Liver (tissue), 9 donors: ENCODE measurements around the gene HOXD13. TPM values are rescaled to one million over a fixed set of nuclear protein-coding genes. Genes with fewer than 3 reads are reported as not detected.

Experiments
- DNase-seq: peaks from one replicate; pipeline ENCODE4 v3.0.0-alpha.2; 2017; ENCODE audit warnings: low spot score
- H3K27ac ChIP-seq, 2 donors: one replicate each; pipeline ENCODE4 v1.7.0; 2013; ENCODE audit warnings: inconsistent platforms in 2 of 2, low read length in 2 of 2, control low read depth in 1 of 2, low read depth in 1 of 2, mild to moderate bottlenecking in 1 of 2
- H3K27me3 ChIP-seq, 4 donors: one replicate each; pipeline versions ENCODE4 v1.6.1 to v1.7.0; 2013; ENCODE audit warnings: low read length in 3 of 4, inconsistent platforms in 1 of 4, mild to moderate bottlenecking in 1 of 4, moderate library complexity in 1 of 4; ENCODE audit not compliant: control insufficient read depth in 4 of 4, insufficient read depth in 4 of 4
- H3K36me3 ChIP-seq, 4 donors: one replicate each; pipeline versions ENCODE4 v1.6.1 to v1.7.0; 2013; ENCODE audit warnings: low read length in 3 of 4, mild to moderate bottlenecking in 3 of 4, low read depth in 1 of 4, moderate library complexity in 1 of 4; ENCODE audit not compliant: control insufficient read depth in 4 of 4, insufficient read depth in 3 of 4
- H3K4me1 ChIP-seq, 4 donors: one replicate each; pipeline versions ENCODE4 v1.6.1 to v1.7.0; 2013; ENCODE audit warnings: low read length in 3 of 4, mild to moderate bottlenecking in 3 of 4, moderate library complexity in 1 of 4; ENCODE audit not compliant: control insufficient read depth in 4 of 4, insufficient read depth in 4 of 4
- H3K4me3 ChIP-seq, 3 donors: one replicate each; pipeline versions ENCODE4 v1.6.1 to v1.7.0; 2013; ENCODE audit warnings: low read length in 3 of 3, control low read depth in 1 of 3, low read depth in 1 of 3, mild to moderate bottlenecking in 1 of 3
- H3K9ac ChIP-seq, 2 donors: one replicate each; pipeline ENCODE4 v1.7.0; 2013; ENCODE audit warnings: low read length in 2 of 2, mild to moderate bottlenecking in 2 of 2, moderate library complexity in 2 of 2, control low read depth in 1 of 2, low read depth in 1 of 2
- H3K9me3 ChIP-seq, 4 donors: one replicate each; pipeline versions ENCODE4 v1.6.1 to v1.7.0; 2013; ENCODE audit warnings: low read length in 3 of 4; ENCODE audit not compliant: control insufficient read depth in 4 of 4
- ATF3 ChIP-seq: IDR thresholded peaks from 2 replicates; pipeline ENCODE4 v1.6.1; 2016; ENCODE audit warnings: antibody characterized with exemption
- CTCF ChIP-seq: fragments of 150-350 bp; IDR thresholded peaks from 2 replicates; pipeline ENCODE4 v1.5.1; 2017; ENCODE audit warnings: improper control_type of control experiment, low read depth, low read length; ENCODE audit not compliant: missing input control
- EGR1 ChIP-seq, 2 donors: IDR thresholded peaks; 2 replicates each; pipeline ENCODE4 v1.6.1; 2016 to 2018; ENCODE audit warnings: antibody characterized with exemption in 2 of 2, low read depth in 2 of 2
- FOXA1 ChIP-seq: IDR thresholded peaks from 2 replicates; pipeline ENCODE4 v1.6.1; 2016; ENCODE audit warnings: antibody characterized with exemption
- FOXA2 ChIP-seq: IDR thresholded peaks from 2 replicates; pipeline ENCODE4 v1.6.1; 2016; ENCODE audit warnings: antibody characterized with exemption
- GABPA ChIP-seq, 2 donors: IDR thresholded peaks in 1 of 2; conservative IDR thresholded peaks in 1 of 2; 2 replicates each; pipeline ENCODE4 v1.6.1; 2016; ENCODE audit warnings: antibody characterized with exemption in 2 of 2, mild to moderate bottlenecking in 1 of 2, moderate library complexity in 1 of 2
- HNF4A ChIP-seq, 2 donors: conservative IDR thresholded peaks; 2 replicates each; pipeline ENCODE4 v1.6.1; 2016; ENCODE audit warnings: antibody characterized with exemption in 2 of 2, mild to moderate bottlenecking in 2 of 2
- HNF4G ChIP-seq: IDR thresholded peaks from 2 replicates; pipeline ENCODE4 v1.6.1; 2016; ENCODE audit warnings: antibody characterized with exemption
- JUND ChIP-seq, 2 donors: IDR thresholded peaks; 2 replicates each; pipeline ENCODE4 v1.6.1; 2016; ENCODE audit warnings: antibody characterized with exemption in 2 of 2
- NR2F2 ChIP-seq: IDR thresholded peaks from 2 replicates; pipeline ENCODE4 v1.6.1; 2016; ENCODE audit warnings: antibody characterized with exemption
- RAD21 ChIP-seq, 2 donors: IDR thresholded peaks; 2 replicates each; pipeline ENCODE4 v1.6.1; 2016; ENCODE audit warnings: antibody characterized with exemption in 2 of 2, mild to moderate bottlenecking in 2 of 2
- RXRA ChIP-seq, 2 donors: IDR thresholded peaks; 2 replicates each; pipeline ENCODE4 v1.6.1; 2017 to 2018; ENCODE audit warnings: antibody characterized with exemption in 2 of 2, mild to moderate bottlenecking in 1 of 2
- YY1 ChIP-seq: IDR thresholded peaks from 2 replicates; pipeline ENCODE4 v1.6.1; 2016; ENCODE audit warnings: antibody characterized with exemption, mild to moderate bottlenecking
- WGBS: extraction: QIAGEN DNeasy Blood & Tissue Kit; methylation state at CpG from one replicate; pipeline ENCODE4 v1.1.7; 2013; 5-methylcytosine and 5-hydroxymethylcytosine counted together
- polyA plus RNA-seq, 2 donors: library from polyadenylated mRNA; stranded (reverse) in 1 of 2; unstranded in 1 of 2; fragments of 200-250 nt in 1 of 2; fragments of >200 nt in 1 of 2; fragmentation: Nextera tagmentation in 1 of 2; extraction: Ambion mirVana in 1 of 2; gene quantifications; one replicate each; pipeline versions ENCODE4 v1.2.1 to v1.2.3, GENCODE V29; 2013 to 2015
- total RNA-seq, 2 donors: library from RNA; depleted of rRNA; stranded (reverse); fragments of >200 nt; gene quantifications; one replicate each; pipeline ENCODE4 v1.2.3, GENCODE V29; 2014
- TF ChIP-seq, protein P1 (sequence below): IDR thresholded peaks from 2 replicates; pipeline ENCODE4 v1.6.1; 2016; ENCODE audit warnings: antibody characterized with exemption, mild to moderate bottlenecking
- donor health status: healthy.
- donor health status: healthy.
- donor health status: healthy.
- donor health status: healthy.
- donor health status: healthy.

The HOXD13 gene
- total and polyA plus RNA-seq, 4 donors = not detected

DNA sequence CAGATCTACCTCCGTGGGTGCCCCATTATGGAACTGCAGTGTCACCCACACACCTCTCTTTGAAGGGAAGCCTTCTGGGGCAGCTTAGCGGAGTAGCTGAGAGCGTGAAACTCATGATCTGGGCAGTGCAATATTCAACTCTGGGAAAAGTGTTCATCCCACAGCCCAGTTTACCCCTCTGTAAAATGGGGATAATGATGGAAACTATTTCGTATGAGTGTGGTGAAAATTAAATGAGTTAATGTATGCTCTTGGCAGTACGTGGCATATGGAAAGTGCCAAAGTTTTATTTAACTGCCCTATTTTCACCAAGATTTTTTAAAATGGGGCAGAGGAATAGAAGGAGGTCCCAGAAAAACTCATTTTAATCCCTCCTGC, 20.2 kb upstream of the HOXD13 start:
- Histone ChIP-seq H3K27ac (no peak overlapping the region), H3K4me1 (peaks cover 6 to 16% (median 12%) of the 10 kb centered on the region in 4 donors), H3K9me3 (no peaks in the 10 kb centered on the region), H3K4me3 (no peak overlapping the region), H3K27me3 (peaks cover 4 to 52% (median 27%) of the 10 kb centered on the region in 4 donors), H3K9ac (no peak overlapping the region), H3K36me3 (no peaks in the 10 kb centered on the region)
- no peak for TF ChIP-seq FOXA1
- TF ChIP-seq YY1 = no peak
- no peak for TF ChIP-seq HNF4A (conservative IDR thresholded peaks at IDR 0.05)
- no peak for TF ChIP-seq ATF3
- no peak for TF ChIP-seq FOXA2
- TF ChIP-seq JUND (IDR thresholded peaks at IDR 0.05) = no peak
- TF ChIP-seq EGR1 (IDR thresholded peaks at IDR 0.05; ENCODE audit: low read depth in 2 of 2) = no peak
- TF ChIP-seq RAD21 (IDR thresholded peaks at IDR 0.05) = no peak
- no peak for TF ChIP-seq HNF4G
- TF ChIP-seq, protein P1, sequence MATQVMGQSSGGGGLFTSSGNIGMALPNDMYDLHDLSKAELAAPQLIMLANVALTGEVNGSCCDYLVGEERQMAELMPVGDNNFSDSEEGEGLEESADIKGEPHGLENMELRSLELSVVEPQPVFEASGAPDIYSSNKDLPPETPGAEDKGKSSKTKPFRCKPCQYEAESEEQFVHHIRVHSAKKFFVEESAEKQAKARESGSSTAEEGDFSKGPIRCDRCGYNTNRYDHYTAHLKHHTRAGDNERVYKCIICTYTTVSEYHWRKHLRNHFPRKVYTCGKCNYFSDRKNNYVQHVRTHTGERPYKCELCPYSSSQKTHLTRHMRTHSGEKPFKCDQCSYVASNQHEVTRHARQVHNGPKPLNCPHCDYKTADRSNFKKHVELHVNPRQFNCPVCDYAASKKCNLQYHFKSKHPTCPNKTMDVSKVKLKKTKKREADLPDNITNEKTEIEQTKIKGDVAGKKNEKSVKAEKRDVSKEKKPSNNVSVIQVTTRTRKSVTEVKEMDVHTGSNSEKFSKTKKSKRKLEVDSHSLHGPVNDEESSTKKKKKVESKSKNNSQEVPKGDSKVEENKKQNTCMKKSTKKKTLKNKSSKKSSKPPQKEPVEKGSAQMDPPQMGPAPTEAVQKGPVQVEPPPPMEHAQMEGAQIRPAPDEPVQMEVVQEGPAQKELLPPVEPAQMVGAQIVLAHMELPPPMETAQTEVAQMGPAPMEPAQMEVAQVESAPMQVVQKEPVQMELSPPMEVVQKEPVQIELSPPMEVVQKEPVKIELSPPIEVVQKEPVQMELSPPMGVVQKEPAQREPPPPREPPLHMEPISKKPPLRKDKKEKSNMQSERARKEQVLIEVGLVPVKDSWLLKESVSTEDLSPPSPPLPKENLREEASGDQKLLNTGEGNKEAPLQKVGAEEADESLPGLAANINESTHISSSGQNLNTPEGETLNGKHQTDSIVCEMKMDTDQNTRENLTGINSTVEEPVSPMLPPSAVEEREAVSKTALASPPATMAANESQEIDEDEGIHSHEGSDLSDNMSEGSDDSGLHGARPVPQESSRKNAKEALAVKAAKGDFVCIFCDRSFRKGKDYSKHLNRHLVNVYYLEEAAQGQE = no peak
- no peak for DNase-seq
- 25% methylated on average over 5 of the region's 5 CpGs for WGBS

DNA sequence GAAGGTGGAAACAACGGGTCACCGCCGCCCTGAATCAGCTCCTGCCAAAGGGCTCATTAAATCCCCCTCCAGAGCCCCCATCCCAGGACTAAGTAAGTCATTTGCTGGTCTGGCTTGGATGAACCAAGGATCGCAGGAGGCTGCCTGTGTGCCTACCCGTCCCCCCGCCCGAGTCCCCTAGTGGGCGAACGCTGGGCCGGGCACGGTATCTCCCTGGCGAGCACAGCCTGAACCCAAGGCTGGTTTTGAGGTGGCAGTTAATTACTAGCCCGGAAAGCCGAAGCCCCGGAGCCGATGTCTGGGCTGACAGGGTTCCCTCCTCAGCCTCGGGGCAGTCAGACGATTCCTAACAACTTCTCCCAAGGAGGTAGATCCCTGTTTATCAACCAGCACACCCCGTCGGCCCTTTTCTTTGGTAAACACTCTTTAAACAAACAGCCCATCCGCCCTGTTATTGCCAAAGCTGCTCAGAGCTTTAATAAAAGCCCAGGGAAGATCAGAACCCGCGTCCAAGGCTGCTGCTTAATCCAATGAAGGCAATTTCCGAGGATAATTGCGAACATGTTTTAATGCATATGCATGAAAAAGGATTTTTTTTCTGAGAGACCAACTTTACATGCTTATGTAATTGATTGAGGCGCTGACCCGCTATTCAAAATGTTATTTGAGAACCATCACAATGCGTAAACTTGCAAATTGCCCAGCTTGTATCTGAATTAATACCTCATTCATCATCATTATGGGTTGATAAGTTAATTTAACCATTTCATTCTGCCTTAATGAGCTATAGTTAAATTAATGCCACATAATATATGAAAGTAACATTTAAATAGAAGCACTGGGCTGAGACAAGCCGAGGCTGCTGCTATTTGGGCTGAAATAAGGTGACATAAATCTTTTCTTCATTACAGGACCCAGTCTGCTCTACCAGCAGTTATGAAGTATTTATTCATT, 19.3 kb upstream of the HOXD13 start:
- Histone ChIP-seq H3K4me3 (no peak overlapping the region), H3K27ac (no peak overlapping the region), H3K9ac (no peak overlapping the region), H3K9me3 (no peaks in the 10 kb centered on the region), H3K4me1 (peaks cover under 1 to 6% (median 4%) of the 10 kb centered on the region in 4 donors), H3K36me3 (no peaks in the 10 kb centered on the region), H3K27me3 (peaks cover 4 to 54% (median 30%) of the 10 kb centered on the region in 4 donors)
- no peak for TF ChIP-seq NR2F2
- no peak for TF ChIP-seq ATF3
- no peak for TF ChIP-seq JUND (IDR thresholded peaks at IDR 0.05)
- no peak for TF ChIP-seq RXRA (IDR thresholded peaks at IDR 0.05)
- TF ChIP-seq FOXA2 = no peak
- no peak for TF ChIP-seq CTCF
- no peak for TF ChIP-seq GABPA (IDR thresholded peaks at IDR 0.05 in 1 of 2, conservative IDR thresholded peaks at IDR 0.05 in 1 of 2)
- no peak for TF ChIP-seq YY1
- no peak for DNase-seq
- WGBS = 5% methylated on average over 29 of the region's 29 CpGs
